Keratinocyte (primary cell): Measurements from ENCODE around the gene FIP1L1.

Experiments
- CTCF ChIP-seq, 3 experiments: IDR thresholded peaks in 1 of 3; conservative IDR thresholded peaks in 1 of 3; optimal IDR thresholded peaks in 1 of 3; 2 replicates in 2 of 3; 3 replicates in 1 of 3; pipeline versions ENCODE3 to v1.5.1; 2011; ENCODE audit warnings: low read length in 3 of 3, mild to moderate bottlenecking in 3 of 3, moderate library complexity in 2 of 3, control low read depth in 1 of 3, inconsistent platforms in 1 of 3; ENCODE audit not compliant: insufficient read depth in 2 of 3; ENCODE audit errors: extremely low read depth in 1 of 3
- EZH2 ChIP-seq: IDR thresholded peaks from one replicate; pipeline ENCODE4 v1.6.1; 2012; ENCODE audit warnings: inconsistent platforms, mild to moderate bottlenecking, low read length, moderate library complexity

- TF ChIP-seq EZH2, result no peak
- no peak for TF ChIP-seq CTCF (optimal IDR thresholded peaks at IDR 0.05 in 1 of 3, IDR thresholded peaks at IDR 0.05 in 1 of 3, conservative IDR thresholded peaks at IDR 0.05 in 1 of 3; ENCODE audit: extremely low read depth in 1 of 3, insufficient read depth in 2 of 3, low read length in 3 of 3)
These were observed 44.4 kb downstream of the FIP1L1 start for GRCh38 chr4:53421791-53422190.
